ENCODE results near the gene STPG4.
"Not testable (repeated sequence)": the region's sequence is repeated elsewhere in the genome, so short reads cannot be mapped to it uniquely, and the experiment has no call there.

STPG4 gene

GRCh38 chr2:47177043-47177565 is 22.0 kb upstream of the STPG4 start:
- H3K36me3 ChIP-seq = peaks cover 3 to 26% (median 14%) of the 10 kb centered on the region in 11 experiments; a peak in 19 of 22 replicates
- peak overlapping the region; percentile 79 to 93 (median 85) for H3K4me2 ChIP-seq
- peaks cover 34 to 41% (median 40%) of the 10 kb centered on the region in 11 experiments for H4K20me1 ChIP-seq
- peaks cover 37 to 48% (median 40%) of the 10 kb centered on the region in 10 experiments for H3K4me1 ChIP-seq
- H3K4me3 ChIP-seq = peak overlapping the region; percentile 83 to 98 (median 96)
- no peak for TF ChIP-seq Cebpa-rat (IDR thresholded peaks at IDR 0.05)
- no peaks in the 10 kb centered on the region for H3K27me3 ChIP-seq
- H3K27ac ChIP-seq = peak overlapping the region; percentile 95 to 100 (median 99)
- no peaks in the 10 kb centered on the region for H3K9me3 ChIP-seq (replicated peaks in 1 of 11)
- peak overlapping the region; percentile 93 to 100 (median 99) for H3K9ac ChIP-seq

GRCh38 chr2:47174733-47175361 is 19.7 kb upstream of the STPG4 start:
- Histone ChIP-seq H3K4me3 (peak overlapping the region; percentile 83 to 98 (median 96)), H3K27me3 (no peaks in the 10 kb centered on the region), H3K9me3 (replicated peaks in 1 of 11) (no peaks in the 10 kb centered on the region), H3K27ac (peak overlapping the region; percentile 95 to 100 (median 99); a peak in 21 of 22 replicates), H3K9ac (peak overlapping the region; percentile 93 to 100 (median 99)), H3K36me3 (peaks cover 25 to 48% (median 36%) of the 10 kb centered on the region in 11 experiments; a peak in 21 of 22 replicates), H4K20me1 (peaks cover 57 to 63% (median 62%) of the 10 kb centered on the region in 11 experiments), H3K4me2 (peak overlapping the region; percentile 79 to 93 (median 85)), H3K4me1 (peaks cover 43 to 66% (median 57%) of the 10 kb centered on the region in 10 experiments)
- TF ChIP-seq Cebpa-rat (IDR thresholded peaks at IDR 0.05) = no peak

- Histone ChIP-seq H3K36me3 (peaks cover 32 to 55% (median 43%) of the 10 kb centered on the region in 11 experiments), H3K27ac (peak overlapping the region; percentile 9 to 100 (median 99); a peak in 18 of 22 replicates), H4K20me1 (peaks cover 63 to 70% (median 69%) of the 10 kb centered on the region in 11 experiments)
These were observed 19.1 kb upstream of the STPG4 start for GRCh38 chr2:47173986-47174732.

GRCh38 chr2:47172922-47173695 is 18.0 kb upstream of the STPG4 start:
- Histone ChIP-seq H3K9me3 (replicated peaks in 1 of 11) (no peaks in the 10 kb centered on the region), H4K20me1 (peaks cover 74 to 81% (median 80%) of the 10 kb centered on the region in 11 experiments), H3K4me1 (peaks cover 31 to 68% (median 47%) of the 10 kb centered on the region in 10 experiments), H3K4me3 (peak overlapping the region; percentile 83 to 98 (median 96); a peak in 19 of 20 replicates), H3K27me3 (no peaks in the 10 kb centered on the region), H3K27ac (peak overlapping the region in 1 of 11 experiments; percentile 9; a peak in 1 of 22 replicates), H3K36me3 (peaks cover 42 to 66% (median 54%) of the 10 kb centered on the region in 11 experiments), H3K4me2 (peak overlapping the region; percentile 79 to 93 (median 85)), H3K9ac (peak overlapping the region; percentile 93 to 100 (median 99); a peak in 15 of 22 replicates)
- no peak for TF ChIP-seq Cebpa-rat (IDR thresholded peaks at IDR 0.05)

More at GRCh38 chr2:47173986-47174732, 19.1 kb upstream of the STPG4 start:
- no peak for TF ChIP-seq Cebpa-rat (IDR thresholded peaks at IDR 0.05)
- H3K4me1 ChIP-seq = peaks cover 38 to 64% (median 52%) of the 10 kb centered on the region in 10 experiments
- H3K4me2 ChIP-seq = peak overlapping the region; percentile 79 to 93 (median 85)
- H3K4me3 ChIP-seq = peak overlapping the region; percentile 83 to 98 (median 96)
- H3K9ac ChIP-seq = peak overlapping the region; percentile 93 to 100 (median 99)
- H3K9me3 ChIP-seq (replicated peaks in 1 of 11) = no peaks in the 10 kb centered on the region
- no peaks in the 10 kb centered on the region for H3K27me3 ChIP-seq

- Histone ChIP-seq H3K9me3 (replicated peaks in 1 of 11) (no peaks in the 10 kb centered on the region), H4K20me1 (peaks cover 82 to 89% (median 88%) of the 10 kb centered on the region in 11 experiments), H3K9ac (peak overlapping the region in 2 of 11 experiments; percentile 47 to 93; a peak in 4 of 22 replicates), H3K27ac (no peak overlapping the region), H3K4me2 (peak overlapping the region; percentile 79 to 93 (median 85)), H3K27me3 (no peaks in the 10 kb centered on the region), H3K4me1 (peaks cover 25 to 70% (median 40%) of the 10 kb centered on the region in 10 experiments), H3K4me3 (peak overlapping the region in 8 of 10 experiments; percentile 11 to 98 (median 88); a peak in 10 of 20 replicates), H3K36me3 (peaks cover 50 to 73% (median 61%) of the 10 kb centered on the region in 11 experiments)
- no peak for TF ChIP-seq Cebpa-rat (IDR thresholded peaks at IDR 0.05)
These were observed 17.2 kb upstream of the STPG4 start for GRCh38 chr2:47172156-47172921.

GRCh38 chr2:47169784-47170183 is 14.7 kb upstream of the STPG4 start:
- Histone ChIP-seq H3K27ac (no peak overlapping the region), H3K27me3 (no peaks in the 10 kb centered on the region), H4K20me1 (peaks cover 99 to 100% (median 100%) of the 10 kb centered on the region in 11 experiments), H3K9ac (peak overlapping the region in 1 of 11 experiments; percentile 39; a peak in 1 of 22 replicates), H3K9me3 (replicated peaks in 1 of 11) (no peaks in the 10 kb centered on the region), H3K4me2 (peak overlapping the region in 3 of 11 experiments; percentile 10 to 89 (median 89); a peak in 3 of 22 replicates), H3K4me3 (no peak overlapping the region), H3K36me3 (peaks cover 75 to 93% (median 85%) of the 10 kb centered on the region in 11 experiments), H3K4me1 (peaks cover 26 to 90% (median 42%) of the 10 kb centered on the region in 10 experiments)
- TF ChIP-seq Cebpa-rat (IDR thresholded peaks at IDR 0.05) = no peak

- not testable (repeated sequence) for H3K27ac ChIP-seq; H3K9ac ChIP-seq; H3K27me3 ChIP-seq; H3K9me3 ChIP-seq (replicated peaks in 1 of 11); H3K4me3 ChIP-seq; H3K4me2 ChIP-seq
- Histone ChIP-seq H3K4me1 (peaks cover 25 to 94% (median 42%) of the 10 kb centered on the region in 10 experiments), H4K20me1 (peaks cover 99 to 100% (median 100%) of the 10 kb centered on the region in 11 experiments), H3K36me3 (peaks cover 82 to 98% (median 92%) of the 10 kb centered on the region in 11 experiments)
These were observed 13.8 kb upstream of the STPG4 start for GRCh38 chr2:47168895-47169294.

Measured in BLaER1 treated with 17β-estradiol and CSF1 and Interleukin-3, amounts not matched to agents 10 nM and 100 nM (cell line).